Suprapubic skin (tissue), 4 donors: ENCODE measurements around the gene FAM25C.
"Not testable (repeated sequence)": the region's sequence is repeated elsewhere in the genome, so short reads cannot be mapped to it uniquely, and the experiment has no call there.

ENCODE experiments used
- CTCF ChIP-seq, 2 donors: fragments of 200-600 bp in 1 of 2; fragments of 450-650 bp in 1 of 2; sonication (generic) in 1 of 2; IDR thresholded peaks; one replicate each; pipeline ENCODE4 v1.5.1; 2016 to 2019; ENCODE audit warnings: antibody characterized with exemption in 2 of 2, mild to moderate bottlenecking in 1 of 2, moderate library complexity in 1 of 2
- EP300 ChIP-seq: sonication (generic); formaldehyde crosslinking; IDR thresholded peaks from one replicate; pipeline ENCODE4 v1.6.1; 2017; ENCODE audit warnings: antibody characterized with exemption
- POLR2A ChIP-seq, 2 donors: fragments of 450-650 bp; IDR thresholded peaks; one replicate each; pipeline ENCODE4 v1.6.1; 2017; ENCODE audit warnings: antibody characterized with exemption in 2 of 2, mild to moderate bottlenecking in 2 of 2, moderate library complexity in 2 of 2
- POLR2AphosphoS5 ChIP-seq, 3 donors: sonication (generic); formaldehyde crosslinking; IDR thresholded peaks; one replicate each; pipeline ENCODE4 v1.6.1; 2017; ENCODE audit warnings: antibody characterized with exemption in 3 of 3

GRCh38 chr10:47990097-47990496 is 9.5 kb downstream of the FAM25C start:
- not testable (repeated sequence) for TF ChIP-seq CTCF (IDR thresholded peaks at IDR 0.05); POLR2AphosphoS5 (IDR thresholded peaks at IDR 0.05); POLR2A (IDR thresholded peaks at IDR 0.05); EP300
